ENCODE results near the gene ABR. TPM values are rescaled to one million over a fixed set of nuclear protein-coding genes. Genes with fewer than 3 reads are reported as not detected.
"Not testable (repeated sequence)": the region's sequence is repeated elsewhere in the genome, so short reads cannot be mapped to it uniquely, and the experiment has no call there.

Gene ABR
- total and polyA plus RNA-seq, 3 donors from 2014 or later: 30.6 to 52.7 (median 42.1) TPM

GRCh38 chr17:1130191-1130590, 49.6 kb downstream of the ABR start:
- Histone ChIP-seq H3K9me3 (no peaks in the 10 kb centered on the region), H3K27me3 (no peaks in the 10 kb centered on the region)
- intact Hi-C loops (cut with DNase I; ENCODE audit: low total_unique reads): no loop called here

GRCh38 chr17:1128463-1128862, 51.3 kb downstream of the ABR start:
- DNase-seq; H3K4me3 ChIP-seq; H3K27me3 ChIP-seq; H3K36me3 ChIP-seq (ENCODE audit: low read depth, missing control alignments); H3K9me3 ChIP-seq; H3K27ac ChIP-seq; H3K4me1 ChIP-seq: not testable (repeated sequence)
- 87 to 96% methylated on average over 5 to 6 of the region's 6 CpGs for WGBS, 2 donors
- intact Hi-C loops (cut with DNase I; ENCODE audit: low total_unique reads): loop anchor here (10.0 kb wide), 1 partner anchor 56 kb away; no protein-coding TSS in a partner anchor

More at GRCh38 chr17:1130191-1130590, 49.6 kb downstream of the ABR start:
- no peak overlapping the region for H3K4me3 ChIP-seq
- 83 to 84% methylated on average over 10 to 11 of the region's 11 CpGs for WGBS, 2 donors
- DNase-seq: no peak
- H3K27ac ChIP-seq: no peak overlapping the region
- H3K4me1 ChIP-seq: peaks cover 4% of the 10 kb centered on the region
- TF ChIP-seq CTCF (IDR thresholded peaks at IDR 0.05): no peak
- no peak for TF ChIP-seq POLR2A (IDR thresholded peaks at IDR 0.05)
- no peaks in the 10 kb centered on the region for H3K36me3 ChIP-seq (ENCODE audit: low read depth, missing control alignments)

DNA sequence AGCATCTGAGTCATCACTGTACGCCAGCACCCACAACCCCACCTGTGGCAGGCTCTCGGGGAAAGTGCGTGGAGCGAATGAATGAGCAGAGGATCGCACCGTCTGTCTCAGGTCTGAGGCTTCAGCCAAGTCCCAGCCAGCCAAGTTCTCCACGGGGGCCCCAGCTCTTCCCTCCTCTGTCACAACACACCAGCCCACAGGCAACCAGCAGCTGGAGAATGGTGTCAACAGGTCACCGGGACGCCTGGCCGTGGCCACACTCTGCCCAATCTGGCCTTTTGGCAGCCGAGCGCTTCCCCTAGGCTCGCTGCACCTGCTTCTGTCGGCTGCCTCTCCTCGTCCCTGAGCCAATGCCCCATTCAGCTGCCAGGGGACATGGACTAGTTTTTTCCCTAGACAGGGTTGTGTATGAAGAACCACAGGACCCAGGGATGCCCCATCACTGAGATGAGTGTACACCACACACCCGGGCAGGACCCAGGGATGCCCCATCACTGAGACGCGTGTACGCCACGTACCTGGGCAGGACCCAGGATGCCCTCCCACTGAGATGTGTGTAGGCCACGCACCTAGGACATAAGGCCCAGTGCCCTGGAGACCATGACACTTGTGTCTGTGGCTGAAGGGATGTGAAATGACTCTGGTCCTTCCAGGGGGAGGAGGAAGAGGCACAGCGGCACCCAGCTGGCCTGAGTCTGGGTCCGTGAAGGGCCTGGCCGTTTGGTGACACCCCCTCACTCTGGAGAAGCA, 52.8 kb downstream of the ABR start:
- no peak overlapping the region for H3K4me3 ChIP-seq
- intact Hi-C loops (cut with DNase I; ENCODE audit: low total_unique reads): loop anchor here (10.0 kb wide), 1 partner anchor 58 kb away; no protein-coding TSS in a partner anchor
- no peak overlapping the region for H3K27ac ChIP-seq
- H3K4me1 ChIP-seq: peaks cover 9% of the 10 kb centered on the region
- DNase-seq: no peak
- H3K27me3 ChIP-seq: no peaks in the 10 kb centered on the region
- WGBS, 2 donors: 83 to 87% methylated on average over 14 to 24 of the region's 24 CpGs
- H3K36me3 ChIP-seq (ENCODE audit: low read depth, missing control alignments): no peaks in the 10 kb centered on the region
- no peaks in the 10 kb centered on the region for H3K9me3 ChIP-seq
- TF ChIP-seq POLR2A (IDR thresholded peaks at IDR 0.05) (no peak), CTCF (IDR thresholded peaks at IDR 0.05) (no peak)

- TF ChIP-seq POLR2A (IDR thresholded peaks at IDR 0.05): no peak
- no peak for TF ChIP-seq CTCF (IDR thresholded peaks at IDR 0.05)
- H3K36me3 ChIP-seq (ENCODE audit: low read depth, missing control alignments): no peaks in the 10 kb centered on the region
- H3K9me3 ChIP-seq: no peaks in the 10 kb centered on the region
- peaks cover 9% of the 10 kb centered on the region for H3K4me1 ChIP-seq
- DNase-seq: no peak
- H3K4me3 ChIP-seq: no peak overlapping the region
- intact Hi-C loops (cut with DNase I; ENCODE audit: low total_unique reads): loop anchor here (10.0 kb wide), 1 partner anchor 58 kb away; no protein-coding TSS in a partner anchor
- no peaks in the 10 kb centered on the region for H3K27me3 ChIP-seq
- H3K27ac ChIP-seq: no peak overlapping the region
- WGBS, 2 donors: 56% methylated on average over 26 of the region's 26 CpGs; no CpG with 5 or more reads in 1 of the 2 donors
Measured at GRCh38 chr17:1126250-1126797, 53.5 kb downstream of the ABR start.

DNA sequence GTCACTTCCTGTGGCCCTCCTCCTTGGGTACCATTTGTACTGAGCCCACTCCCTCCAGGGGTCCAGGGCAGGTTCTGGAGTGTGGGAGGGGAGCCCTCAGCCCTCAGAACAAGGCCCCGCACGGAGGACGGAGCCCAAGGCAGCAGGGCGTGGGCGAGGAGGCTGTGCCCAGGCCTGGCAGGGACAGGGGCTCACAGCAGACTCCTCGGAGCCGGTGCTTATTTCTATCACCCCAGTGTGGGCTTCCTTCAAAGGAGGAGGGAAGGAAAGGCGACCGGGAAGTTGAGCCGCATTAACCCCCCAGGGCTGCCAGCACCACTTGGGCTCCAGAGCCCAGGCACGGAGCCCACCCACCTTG, 54.0 kb downstream of the ABR start:
- Histone ChIP-seq H3K9me3 (no peaks in the 10 kb centered on the region), H3K4me1 (peaks cover 9% of the 10 kb centered on the region), H3K36me3 (ENCODE audit: low read depth, missing control alignments) (no peaks in the 10 kb centered on the region), H3K4me3 (no peak overlapping the region), H3K27me3 (no peaks in the 10 kb centered on the region), H3K27ac (no peak overlapping the region)
- 76 to 86% methylated on average over 10 to 11 of the region's 11 CpGs for WGBS, 2 donors
- DNase-seq: no peak
- no peak for TF ChIP-seq POLR2A (IDR thresholded peaks at IDR 0.05)
- no peak for TF ChIP-seq CTCF (IDR thresholded peaks at IDR 0.05)
- intact Hi-C loops (cut with DNase I; ENCODE audit: low total_unique reads): loop anchor here (10.0 kb wide), 1 partner anchor 59 kb away; no protein-coding TSS in a partner anchor
